Neural cell (in vitro differentiated cells): ENCODE data around the gene USP4. TPM values are rescaled to one million over a fixed set of nuclear protein-coding genes. Genes with fewer than 3 reads are reported as not detected.

Source experiments
- polyA plus RNA-seq: library from polyadenylated mRNA; depleted of rRNA; stranded (reverse); fragments of >200 nt; gene quantifications from 2 replicates; pipeline ENCODE4 v1.2.3, GENCODE V29; 2014
- small RNA-seq, 3 experiments: library from RNA; depleted of rRNA; stranded (forward); fragments of <200 nt; gene quantifications; one replicate each; pipeline ENCODE3, GENCODE V24; 2012

Gene USP4
- polyA plus RNA-seq, 1 donor from 2014 or later: 35.5 TPM

Small RNA genes lying within 50 kb of the gene (small RNA-seq; reads per million reads assigned to genes)
- gene AC121247.2: 0 reads per million in 3 experiments
- 0 reads per million in 3 experiments for gene MIR4271
- gene RF00019: 0 to 1.2 (median 0) reads per million in 3 experiments

Other genes starting within 250 kb of the USP4 start
- gene QRICH1, start 246.0 kb downstream of the USP4 start, polyA plus RNA-seq: 87.5 and 122 TPM in 2 replicates
- 174 and 212 TPM in 2 replicates for gene QARS1, start 235.3 kb downstream of the USP4 start, polyA plus RNA-seq
- 58.5 and 62.0 TPM in 2 replicates for gene USP19, start 219.2 kb downstream of the USP4 start, polyA plus RNA-seq
- gene LAMB2, start 207.0 kb downstream of the USP4 start, polyA plus RNA-seq: 2.0 and 15.9 TPM in 2 replicates
- gene CCDC71, start 173.7 kb downstream of the USP4 start, polyA plus RNA-seq: 14.8 and 25.7 TPM in 2 replicates
- gene KLHDC8B, start 168.5 kb downstream of the USP4 start, polyA plus RNA-seq: 64.2 and 65.1 TPM in 2 replicates
- 15.6 and 18.0 TPM in 2 replicates for gene C3orf62, start 62.8 kb downstream of the USP4 start, polyA plus RNA-seq
- 106 and 130 TPM in 2 replicates for gene GPX1, start 18.3 kb upstream of the USP4 start, polyA plus RNA-seq
- 142 and 159 TPM in 2 replicates for gene RHOA, start 71.9 kb upstream of the USP4 start, polyA plus RNA-seq
- 17.1 and 23.5 TPM in 2 replicates for gene TCTA, start 72.4 kb upstream of the USP4 start, polyA plus RNA-seq
- gene AMT, start 82.4 kb upstream of the USP4 start, polyA plus RNA-seq: 5.0 and 6.1 TPM in 2 replicates
- gene NICN1, start 89.3 kb upstream of the USP4 start, polyA plus RNA-seq: 20.5 and 23.7 TPM in 2 replicates
- gene DAG1, start 130.2 kb upstream of the USP4 start, polyA plus RNA-seq: 14.3 and 16.5 TPM in 2 replicates
- gene BSN, start 214.4 kb upstream of the USP4 start, polyA plus RNA-seq: 2.0 and 3.0 TPM in 2 replicates